ENCODE data around the gene PLA2G4F. TPM values are rescaled to one million over a fixed set of nuclear protein-coding genes. Genes with fewer than 3 reads are reported as not detected.

The PLA2G4F gene
- total and polyA plus RNA-seq, 12 donors: 0.03 to 13.8 (median 1.7) TPM

DNA sequence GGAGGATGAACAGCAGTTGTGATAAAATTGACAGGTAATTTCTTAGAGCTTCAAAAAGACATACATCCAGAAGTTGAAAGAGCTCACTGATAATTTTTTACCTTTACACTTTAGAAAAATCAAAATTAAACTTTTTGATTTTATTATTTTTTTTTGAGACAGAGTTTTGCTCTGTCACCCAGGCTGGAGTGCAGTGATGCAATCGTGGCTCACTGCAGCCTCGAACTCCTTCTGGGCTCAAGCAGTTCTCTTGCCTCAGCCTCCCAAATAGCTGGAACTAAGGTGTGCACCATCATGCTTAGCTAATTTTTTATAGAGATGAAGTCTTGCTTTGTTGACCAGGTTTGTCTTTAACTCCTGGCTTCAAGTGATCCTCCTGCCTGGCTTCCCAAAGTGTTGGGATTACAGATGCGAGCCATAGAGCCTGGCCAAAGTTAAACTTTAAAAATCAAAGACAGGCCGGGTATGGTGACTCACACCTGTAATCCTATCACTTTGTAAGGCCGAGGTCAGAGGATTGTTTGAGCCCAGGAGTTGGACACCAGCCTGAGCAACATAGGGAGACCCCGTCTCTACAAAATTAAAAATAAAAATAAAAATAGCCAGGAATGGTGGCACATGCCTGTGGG is 21.7 kb downstream of the PLA2G4F start:
- Histone ChIP-seq H3K9me3 (no peaks in the 10 kb centered on the region), H3K36me3 (no peaks in the 10 kb centered on the region), H3K4me1 (peaks cover 0 to 4% (median 0%) of the 10 kb centered on the region in 9 donors), H3K27me3 (peaks cover 0 to 5% (median 3%) of the 10 kb centered on the region in 7 donors), H3K4me3 (no peak overlapping the region), H3K27ac (no peak overlapping the region)
- TF ChIP-seq, protein P1, sequence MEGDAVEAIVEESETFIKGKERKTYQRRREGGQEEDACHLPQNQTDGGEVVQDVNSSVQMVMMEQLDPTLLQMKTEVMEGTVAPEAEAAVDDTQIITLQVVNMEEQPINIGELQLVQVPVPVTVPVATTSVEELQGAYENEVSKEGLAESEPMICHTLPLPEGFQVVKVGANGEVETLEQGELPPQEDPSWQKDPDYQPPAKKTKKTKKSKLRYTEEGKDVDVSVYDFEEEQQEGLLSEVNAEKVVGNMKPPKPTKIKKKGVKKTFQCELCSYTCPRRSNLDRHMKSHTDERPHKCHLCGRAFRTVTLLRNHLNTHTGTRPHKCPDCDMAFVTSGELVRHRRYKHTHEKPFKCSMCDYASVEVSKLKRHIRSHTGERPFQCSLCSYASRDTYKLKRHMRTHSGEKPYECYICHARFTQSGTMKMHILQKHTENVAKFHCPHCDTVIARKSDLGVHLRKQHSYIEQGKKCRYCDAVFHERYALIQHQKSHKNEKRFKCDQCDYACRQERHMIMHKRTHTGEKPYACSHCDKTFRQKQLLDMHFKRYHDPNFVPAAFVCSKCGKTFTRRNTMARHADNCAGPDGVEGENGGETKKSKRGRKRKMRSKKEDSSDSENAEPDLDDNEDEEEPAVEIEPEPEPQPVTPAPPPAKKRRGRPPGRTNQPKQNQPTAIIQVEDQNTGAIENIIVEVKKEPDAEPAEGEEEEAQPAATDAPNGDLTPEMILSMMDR (IDR thresholded peaks at IDR 0.05): no peak
- WGBS, 2 donors: 87 to 88% methylated on average over 6 of the region's 6 CpGs
- ATAC-seq (no peak), DNase-seq (no peak)
- intact Hi-C loops (cut with DNase I): loop anchor here in 9 of 10 donors (2.0 to 10.0 kb wide), 7 partner anchors 52 to 147 kb away; no protein-coding TSS in a partner anchor

DNA sequence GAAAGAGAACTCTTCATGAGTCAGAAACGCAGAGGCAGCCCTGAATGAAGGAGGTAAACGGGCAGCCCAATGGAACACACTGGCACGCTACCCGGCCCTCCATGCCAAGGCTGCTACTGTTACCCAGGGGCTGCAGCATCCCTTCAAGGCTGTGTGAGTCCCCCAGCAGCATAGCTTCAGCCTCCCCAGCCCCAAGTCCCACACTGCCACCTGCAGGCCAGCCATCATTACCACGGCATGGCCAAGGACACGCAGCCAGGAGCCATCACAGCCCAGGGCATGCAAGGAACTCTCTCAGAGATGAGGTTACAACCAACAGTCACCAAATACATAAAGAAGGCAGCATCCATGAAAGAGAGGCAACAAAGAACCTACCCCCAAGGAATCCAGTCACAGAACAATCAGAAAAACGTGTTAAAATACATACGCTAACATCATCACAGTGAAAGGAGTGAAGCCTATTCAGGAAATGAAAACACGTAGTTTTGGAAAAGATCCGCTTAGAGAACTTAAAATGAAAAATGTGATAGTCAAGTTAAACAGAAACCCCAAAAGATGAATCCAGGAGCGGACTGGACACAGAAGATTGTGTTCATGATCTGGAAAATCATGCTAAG is 22.4 kb downstream of the PLA2G4F start:
- Histone ChIP-seq H3K4me3 (no peak overlapping the region), H3K27ac (no peak overlapping the region), H3K36me3 (no peaks in the 10 kb centered on the region), H3K27me3 (peaks cover 0 to 8% (median 5%) of the 10 kb centered on the region in 7 donors), H3K9me3 (no peaks in the 10 kb centered on the region), H3K4me1 (peaks cover 0 to 4% (median 0%) of the 10 kb centered on the region in 9 donors)
- intact Hi-C loops (cut with DNase I): loop anchor here in 4 of 10 donors (2.0 to 10.0 kb wide), 5 partner anchors 67 to 142 kb away; no protein-coding TSS in a partner anchor
- DNase-seq (peak in 1 of 2 donors; percentile 46), ATAC-seq (peak in 4 of 8 donors; percentile 29 to 53 (median 43))
- TF ChIP-seq, protein P1 (IDR thresholded peaks at IDR 0.05): peak in 8 of 9 donors; percentile 8 to 58 (median 46)
- WGBS, 2 donors: 73 to 77% methylated on average over 11 of the region's 11 CpGs

DNA sequence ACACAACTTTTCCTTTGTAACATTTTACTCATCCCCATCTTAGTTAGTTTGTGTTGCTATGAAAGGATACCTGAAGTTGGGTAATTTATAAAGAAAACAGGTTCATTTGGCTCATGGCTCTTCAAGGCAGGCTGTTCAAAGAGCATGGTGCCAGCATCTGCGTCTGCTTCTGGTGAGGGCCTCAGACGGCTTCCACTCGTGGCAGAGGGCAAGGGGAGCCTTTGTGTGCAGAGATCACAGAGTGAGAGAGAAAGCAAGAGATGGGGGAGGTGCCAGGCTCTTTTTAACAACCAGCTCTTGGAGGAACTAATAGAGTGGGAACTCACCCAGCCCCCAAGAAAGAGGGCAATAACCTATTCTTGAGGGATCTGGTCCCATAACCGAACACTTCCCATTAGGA is 23.1 kb downstream of the PLA2G4F start:
- intact Hi-C loops (cut with DNase I): loop anchor here in 4 of 10 donors (5.0 to 10.0 kb wide), 4 partner anchors 66 to 141 kb away; no protein-coding TSS in a partner anchor
- 91 to 93% methylated on average over 4 of the region's 4 CpGs for WGBS, 2 donors
- no peak for ATAC-seq

More for the DNA sequence above, 23.1 kb downstream of the PLA2G4F start:
- Histone ChIP-seq H3K9me3 (no peaks in the 10 kb centered on the region), H3K4me3 (no peak overlapping the region), H3K27me3 (peaks cover 0 to 13% (median 5%) of the 10 kb centered on the region in 7 donors), H3K36me3 (no peaks in the 10 kb centered on the region), H3K27ac (no peak overlapping the region), H3K4me1 (peaks cover 0 to 4% (median 0%) of the 10 kb centered on the region in 9 donors)
- TF ChIP-seq, protein P1 (IDR thresholded peaks at IDR 0.05): no peak
- DNase-seq: no peak

Data from heart right ventricle (tissue), 16 donors.